Activated CD4-positive, alpha-beta T cell treated with anti-CD3 and anti-CD28 coated beads for 24 hours (primary cell): ENCODE data around the gene LCMT2.

ENCODE experiments used
- DNase-seq, 2 donors: peaks; one replicate each; pipeline ENCODE4 v3.0.0-alpha.2; 2020; ENCODE audit warnings: low read depth in 2 of 2

LCMT2 gene

DNA sequence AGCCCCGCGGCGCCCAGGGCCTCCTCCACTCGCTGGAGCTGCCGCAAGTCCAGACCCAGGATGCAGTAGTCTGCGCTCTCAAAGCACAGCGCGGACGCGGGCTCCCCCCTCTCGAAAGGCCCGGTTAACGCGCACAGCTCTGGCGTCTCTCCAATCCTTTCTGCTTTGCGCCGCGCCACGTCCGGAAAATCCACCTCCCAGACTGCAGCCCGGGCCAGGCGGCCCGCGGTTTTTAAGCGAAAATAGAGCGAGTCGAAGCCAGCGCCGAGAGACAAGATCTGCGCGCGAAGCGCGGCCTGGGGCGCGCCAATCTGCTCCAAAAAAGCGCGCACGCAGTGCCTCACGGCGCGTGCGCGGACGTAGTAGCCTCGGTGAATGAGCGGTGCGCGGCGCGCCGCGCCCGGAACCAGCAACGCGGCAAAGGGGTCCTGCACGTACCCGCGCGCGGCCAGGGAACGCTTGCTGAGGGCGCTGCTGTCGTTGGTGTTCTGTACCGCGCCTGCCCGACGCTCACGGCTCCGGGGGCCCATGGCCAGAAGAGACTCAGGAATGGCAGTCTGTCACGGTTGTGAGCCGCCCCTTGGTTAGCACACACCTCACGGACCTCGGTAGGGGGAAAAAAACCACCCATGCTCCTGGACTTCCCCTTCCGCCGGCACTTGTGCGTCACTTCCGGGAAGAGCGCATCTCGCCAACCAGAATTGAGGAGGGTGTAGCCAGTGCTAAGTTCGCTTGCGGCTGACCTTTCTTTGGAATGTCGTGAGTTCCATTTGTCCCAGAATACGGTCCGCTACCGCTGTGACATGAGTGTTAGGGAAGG, at the start of gene LCMT2:
Gene LCMT2 (minus strand): TSS at position 614 of the 820 bp plus-strand sequence. CDS start 84 bp downstream, at position 530.
- DNase-seq = peak; percentile 76 to 82

GRCh38 chr15:43378601-43379000, 48.2 kb upstream of the LCMT2 start:
- DNase-seq = no peak

DNA sequence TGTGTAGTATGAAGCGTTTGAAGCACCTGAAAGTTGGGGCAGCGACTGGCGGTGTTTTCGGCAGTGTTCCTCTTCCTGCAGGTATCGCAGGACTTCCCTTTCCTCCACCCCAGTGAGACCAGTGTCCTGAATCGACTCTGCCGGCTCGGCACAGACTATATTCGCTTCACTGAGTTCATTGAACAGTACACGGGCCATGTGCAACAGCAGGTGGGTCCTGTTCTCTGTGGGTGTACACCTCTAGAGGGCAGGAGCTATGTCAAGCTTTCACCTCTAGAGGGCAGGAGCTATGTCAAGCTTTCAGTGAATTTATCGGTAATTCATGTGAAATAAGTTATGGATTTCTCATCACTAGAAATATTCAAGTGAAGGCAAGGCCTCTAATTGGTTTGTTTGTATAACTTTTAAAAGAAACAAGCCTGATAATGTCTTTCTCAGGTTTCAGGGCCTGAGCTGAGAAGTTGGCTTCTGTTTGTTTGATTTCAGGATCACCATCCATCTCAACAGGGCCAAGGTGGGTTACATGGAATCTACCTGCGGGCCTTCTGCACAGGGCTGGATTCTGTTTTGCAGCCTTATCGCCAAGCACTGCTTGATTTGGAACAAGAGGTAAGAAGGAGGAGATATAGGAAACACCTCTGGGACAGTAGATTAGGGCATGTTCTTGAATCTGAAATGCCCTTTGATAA, 45.8 kb upstream of the LCMT2 start:
- DNase-seq = peak in 1 of 2 donors; percentile 4

GRCh38 chr15:43370975-43371974, 40.9 kb upstream of the LCMT2 start, which contains the start of the genes TUBGCP4 and ZSCAN29:
Gene TUBGCP4, plus strand, starts transcription at chr15:43371101. Its CDS starts 254 bp downstream, at chr15:43371355.
Gene ZSCAN29, minus strand, starts transcription at chr15:43371043. Its CDS starts 1,130 bp downstream, at chr15:43369913.
- peak; percentile 64 to 69 for DNase-seq

- DNase-seq = no peak
Observed at GRCh38 chr15:43370310-43370974, 40.1 kb upstream of the LCMT2 start.

GRCh38 chr15:43361313-43361903, 31.0 kb upstream of the LCMT2 start:
- no peak for DNase-seq

DNA sequence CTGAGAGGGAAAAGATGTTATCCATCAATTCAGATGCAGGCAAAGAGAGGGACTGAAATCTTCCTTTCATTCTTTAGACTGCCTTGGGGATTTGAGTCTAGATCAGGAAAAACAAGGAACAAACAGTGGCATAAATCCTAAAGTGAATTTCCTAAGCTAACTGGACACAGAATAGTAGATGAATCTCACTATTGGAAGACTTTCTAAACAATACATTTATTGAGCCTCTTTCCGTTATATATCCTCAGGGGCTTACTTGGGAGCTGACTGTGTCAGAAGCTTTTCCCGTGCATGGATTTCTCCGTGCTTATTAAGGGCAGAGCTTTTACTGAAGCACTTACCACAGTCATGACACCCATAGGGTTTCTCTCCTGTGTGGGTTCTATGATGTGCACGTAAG, 30.4 kb upstream of the LCMT2 start:
- no peak for DNase-seq

- DNase-seq = no peak
Observed at GRCh38 chr15:43352693-43353382, 22.5 kb upstream of the LCMT2 start.

DNA sequence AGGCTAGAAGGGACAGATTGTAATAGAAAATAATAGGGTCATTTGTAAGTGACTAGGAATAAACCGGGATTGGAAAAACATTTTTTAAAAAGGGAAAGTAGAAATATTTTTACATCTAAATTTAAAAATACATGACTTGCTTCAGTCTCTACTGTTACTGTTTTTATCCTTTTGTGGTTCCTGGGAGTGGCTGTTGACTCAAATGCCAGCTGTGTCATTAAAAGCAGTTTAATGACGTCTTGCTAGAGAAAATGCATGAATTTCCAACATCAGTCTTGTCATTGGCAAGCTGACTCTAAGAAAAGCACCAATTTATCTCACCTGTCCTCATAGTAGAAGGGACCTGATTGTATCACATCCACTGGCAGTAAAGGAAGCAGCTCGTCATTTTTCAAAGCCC, 16.7 kb upstream of the LCMT2 start:
- DNase-seq = no peak

DNA sequence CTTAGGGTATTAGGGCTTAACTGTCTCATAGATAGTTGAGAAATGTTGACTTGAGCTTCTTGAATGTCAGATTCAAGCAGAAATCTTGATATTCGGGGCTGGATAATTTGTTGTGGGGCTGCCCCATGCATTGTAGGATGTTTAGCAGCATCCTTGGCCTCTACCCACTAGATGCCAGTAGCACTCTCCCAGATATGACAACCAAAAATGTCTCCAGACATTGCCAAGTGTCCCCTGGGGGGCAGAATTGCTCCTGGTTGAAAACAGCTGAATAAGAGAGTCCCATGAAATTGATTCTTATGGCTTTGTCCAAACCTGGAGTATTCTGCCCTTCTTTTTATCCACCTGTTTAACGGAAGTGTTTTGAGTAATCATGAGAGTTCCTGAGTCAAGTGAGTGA, 15.9 kb upstream of the LCMT2 start:
- no peak for DNase-seq

GRCh38 chr15:43330780-43331087, 361 bp upstream of the LCMT2 start:
- DNase-seq = no peak

DNA sequence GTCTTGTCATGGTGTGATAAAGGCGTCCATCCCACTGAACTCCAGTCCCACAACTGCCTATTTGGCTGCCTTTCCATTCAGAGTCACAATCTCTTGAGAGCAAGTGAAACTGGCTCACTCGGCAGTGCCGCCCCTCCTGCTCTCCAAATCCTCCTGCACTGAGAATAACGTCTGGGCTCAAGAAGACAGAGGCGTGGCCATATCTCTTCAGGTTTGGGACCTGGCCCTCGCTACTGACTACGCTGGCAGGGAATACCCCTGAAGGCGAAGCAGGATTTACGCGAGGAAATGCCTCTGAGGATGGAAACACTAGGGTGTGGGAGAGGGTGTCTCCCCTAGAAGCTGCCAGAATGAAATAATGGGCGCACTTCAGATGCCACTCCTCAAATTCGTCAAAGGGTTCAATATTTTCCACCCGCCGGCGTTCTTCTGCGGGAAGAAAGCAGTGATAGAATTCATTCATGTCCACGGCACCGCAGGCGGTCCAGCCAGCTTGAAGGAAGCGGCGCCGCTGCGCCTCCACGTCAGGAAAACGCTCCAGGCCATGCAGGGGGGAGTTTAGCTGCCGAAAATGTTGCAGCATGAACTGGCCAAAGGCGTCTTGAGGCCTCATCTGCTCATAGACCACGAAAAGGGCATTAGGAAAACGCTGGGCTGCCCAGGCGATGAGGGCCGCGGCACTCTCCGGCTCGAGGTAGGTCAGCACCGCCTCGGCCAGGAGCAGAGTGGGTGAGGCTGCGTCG, 985 bp downstream of the LCMT2 start:
- DNase-seq = no peak

GRCh38 chr15:43325039-43325684, 5.2 kb downstream of the LCMT2 start:
- DNase-seq = no peak

DNA sequence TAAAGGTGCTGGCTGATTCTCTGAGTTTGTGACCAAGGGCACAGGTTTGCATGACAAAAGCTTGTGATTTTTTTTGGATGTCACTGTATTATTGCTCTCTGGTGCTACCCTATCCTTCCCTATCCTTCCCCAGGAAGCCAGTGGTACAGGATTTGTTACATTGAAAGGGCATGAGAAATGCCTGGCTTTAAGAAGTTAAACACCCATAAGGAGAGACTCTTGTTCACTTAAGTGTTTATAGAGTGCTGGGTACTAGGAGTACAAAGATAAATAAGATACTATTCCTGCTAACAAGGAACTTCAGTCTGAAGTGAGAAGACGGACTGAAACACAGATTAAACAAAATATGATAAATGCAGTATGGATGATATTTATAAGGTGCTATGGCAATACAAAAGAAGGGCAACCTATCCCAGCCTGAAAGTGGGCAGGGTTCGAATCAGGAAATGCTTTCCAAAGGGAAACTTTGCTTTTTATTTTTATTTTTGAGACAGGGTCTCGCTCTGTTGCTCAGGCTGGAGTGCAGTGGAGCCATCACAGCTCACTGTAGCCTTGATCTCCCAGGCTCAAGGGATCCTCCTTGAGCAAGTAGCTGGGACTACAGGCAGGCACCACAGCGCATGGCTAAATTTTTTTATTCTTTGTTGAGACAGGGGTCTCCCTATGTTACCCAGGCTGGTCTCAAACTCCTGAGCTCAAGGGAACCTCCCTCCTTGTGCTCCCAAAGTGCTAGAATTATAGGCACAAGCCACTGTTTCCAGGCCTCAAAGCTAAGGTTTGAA, 11.2 kb downstream of the LCMT2 start:
- no peak for DNase-seq

- no peak for DNase-seq
Observed at GRCh38 chr15:43317566-43318184, 12.7 kb downstream of the LCMT2 start.

DNA sequence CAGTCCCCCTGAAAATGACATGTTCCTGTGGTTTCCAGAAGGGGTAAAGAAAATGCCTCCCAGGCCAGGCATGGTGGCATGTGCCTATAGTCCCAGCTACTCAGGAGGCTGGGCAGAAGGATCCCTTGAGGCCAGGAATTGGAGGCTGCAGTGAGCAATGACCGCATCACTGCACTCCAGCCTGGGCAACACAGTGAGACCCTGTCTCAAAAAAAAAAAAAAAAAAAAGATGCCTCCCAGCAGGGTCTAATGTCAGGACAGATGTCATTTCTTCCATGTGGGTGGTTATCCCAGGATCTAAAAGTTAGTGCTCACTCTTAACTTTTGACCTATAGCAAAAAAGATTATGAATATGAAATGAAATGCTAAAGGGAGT, 13.4 kb downstream of the LCMT2 start:
- no peak for DNase-seq

DNA sequence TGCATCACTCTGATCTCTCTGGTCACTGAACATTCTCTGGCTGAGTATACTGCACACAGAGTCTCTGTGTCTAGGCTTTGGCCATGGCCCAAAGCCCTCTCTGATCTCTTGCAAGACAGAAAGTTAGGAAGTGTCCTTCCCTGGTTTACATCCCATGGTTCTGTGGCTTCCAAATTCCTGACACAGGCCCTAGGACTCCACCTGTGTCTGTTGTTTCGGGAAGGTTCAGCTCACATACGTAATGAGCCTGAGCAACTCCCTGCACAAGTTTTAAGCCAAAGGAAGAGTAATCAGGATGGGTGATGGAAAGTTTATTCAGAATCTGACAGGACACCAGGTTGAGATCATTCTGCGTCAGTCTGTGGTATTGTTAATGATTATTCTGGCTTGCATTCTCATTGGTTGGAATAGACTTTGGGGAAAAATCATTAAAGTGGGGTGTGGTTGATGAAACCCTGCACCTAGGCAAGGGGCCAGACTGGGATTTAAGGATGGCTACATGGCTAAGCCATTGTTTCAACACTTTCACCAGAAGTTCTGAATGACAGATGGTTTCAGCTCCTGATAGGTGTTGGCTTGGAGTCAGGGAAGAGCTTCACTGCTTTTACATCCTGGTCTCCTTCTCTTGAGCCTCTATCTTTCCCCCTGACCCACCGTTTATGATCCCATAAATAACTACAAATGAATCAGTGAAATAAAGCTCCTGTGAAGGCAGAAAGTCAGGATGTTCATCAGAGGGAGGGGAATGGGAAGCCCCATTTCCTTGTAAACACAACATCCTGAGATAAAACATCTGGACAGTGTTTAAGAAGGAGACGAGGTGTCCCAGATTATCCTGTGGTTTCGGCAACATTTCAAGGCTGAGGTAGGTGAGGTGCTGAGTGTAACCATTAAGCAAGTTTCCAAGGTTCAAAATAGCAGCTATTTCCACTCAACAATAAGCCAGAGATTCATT, 14.1 kb downstream of the LCMT2 start:
- no peak for DNase-seq
